NOMO-1 (cell line): ENCODE results near the gene MAPK8.
A peak's percentile ranks its signal among the peaks of the same experiment; 100 is the strongest.

ENCODE experiments used
- DNase-seq, 2 experiments: peaks; one replicate each; lab custom pipeline; 2025; ENCODE audit not compliant: unreplicated experiment in 2 of 2; lab: John Stamatoyannopoulos, UW

The MAPK8 gene

GRCh38 chr10:48444861-48445841, 138.7 kb downstream of the MAPK8 start:
- no peak for DNase-seq

DNA sequence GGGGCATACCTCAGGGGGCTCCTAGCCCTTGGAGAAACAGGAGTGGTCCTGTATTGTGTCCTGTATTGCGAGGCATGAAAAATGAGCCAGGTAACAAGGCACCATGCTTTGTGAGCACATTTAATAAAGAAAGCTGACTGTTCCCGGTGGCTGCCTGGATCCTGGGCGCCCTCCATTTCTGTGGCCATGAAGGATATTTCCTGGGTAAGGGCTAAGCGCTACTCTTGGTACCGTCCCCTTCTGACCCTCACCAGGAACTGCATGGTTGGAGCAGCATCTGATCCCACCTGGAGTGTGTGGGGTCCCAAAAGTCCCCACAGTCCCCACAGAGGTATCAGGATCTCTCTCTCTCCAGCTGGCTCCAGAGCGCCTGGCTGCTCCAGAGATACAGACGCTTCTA, 139.5 kb downstream of the MAPK8 start:
- no peak for DNase-seq

- no peak for DNase-seq
These were observed 140.3 kb downstream of the MAPK8 start for GRCh38 chr10:48446785-48447184.

DNA sequence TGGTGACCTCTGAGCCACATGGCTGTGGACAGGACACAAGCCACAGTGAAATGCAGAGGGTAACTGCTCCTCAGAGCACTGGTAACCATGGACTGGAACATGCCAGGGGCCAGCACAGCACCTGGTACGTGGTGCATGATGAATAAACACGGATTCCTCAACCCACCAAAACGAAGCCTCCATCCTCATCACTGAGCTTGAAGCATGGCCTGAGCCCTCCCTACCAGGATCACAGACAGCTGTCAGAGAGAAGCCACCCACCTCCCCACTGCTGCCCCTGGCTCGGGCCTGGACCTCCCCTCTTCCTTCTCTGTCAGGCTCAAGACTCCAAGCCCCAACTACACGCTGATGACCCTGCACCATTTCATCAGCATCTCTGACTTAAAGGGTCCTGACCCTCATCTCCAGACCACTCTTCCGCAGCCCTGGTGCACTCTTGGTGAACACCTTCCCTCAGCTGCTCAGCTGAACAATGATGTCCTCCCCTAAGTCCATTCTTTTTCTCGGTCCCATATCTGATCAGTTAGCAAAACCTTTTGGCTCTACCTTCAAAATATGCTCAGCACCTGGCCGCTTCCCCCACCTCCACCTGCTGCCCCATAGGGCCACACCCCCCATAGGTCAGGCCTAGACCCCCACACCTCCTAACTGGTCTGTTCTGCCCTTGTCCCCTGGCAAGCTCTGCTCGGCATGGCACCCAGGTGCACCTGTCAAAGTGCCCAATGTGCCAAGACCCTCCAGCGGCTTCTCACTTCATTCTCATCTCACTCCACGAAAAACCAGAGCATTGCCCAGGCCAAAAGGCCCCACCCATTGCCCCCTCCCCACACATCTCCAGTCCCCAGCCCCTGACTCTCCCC, 141.1 kb downstream of the MAPK8 start:
- DNase-seq: no peak

DNA sequence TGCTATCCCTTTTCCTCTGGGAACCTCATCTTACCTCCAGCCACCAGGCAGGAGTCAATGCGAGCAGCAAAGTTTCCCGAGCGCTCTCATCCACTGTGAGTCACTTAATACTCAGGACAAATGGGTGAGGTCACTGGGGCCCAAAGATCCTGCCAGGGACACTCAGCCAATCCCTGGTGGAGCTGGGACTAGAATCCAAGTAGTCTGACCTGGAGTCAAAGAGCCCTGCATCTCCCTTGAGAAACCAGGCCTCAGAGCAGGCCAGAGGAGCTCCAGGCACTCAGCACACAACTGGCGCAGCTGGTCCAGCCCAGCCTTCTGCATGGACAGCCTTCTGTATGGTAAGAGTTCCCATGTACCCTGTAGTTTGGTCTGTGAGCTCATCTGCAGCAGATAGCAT, 142.3 kb downstream of the MAPK8 start:
- DNase-seq: no peak

- DNase-seq: no peak
These were observed 143.2 kb downstream of the MAPK8 start for GRCh38 chr10:48449501-48450232.

- DNase-seq: no peak
These were observed 143.8 kb downstream of the MAPK8 start for GRCh38 chr10:48450233-48450740.

- DNase-seq: no peak
These were observed 144.4 kb downstream of the MAPK8 start for GRCh38 chr10:48450741-48451466.

DNA sequence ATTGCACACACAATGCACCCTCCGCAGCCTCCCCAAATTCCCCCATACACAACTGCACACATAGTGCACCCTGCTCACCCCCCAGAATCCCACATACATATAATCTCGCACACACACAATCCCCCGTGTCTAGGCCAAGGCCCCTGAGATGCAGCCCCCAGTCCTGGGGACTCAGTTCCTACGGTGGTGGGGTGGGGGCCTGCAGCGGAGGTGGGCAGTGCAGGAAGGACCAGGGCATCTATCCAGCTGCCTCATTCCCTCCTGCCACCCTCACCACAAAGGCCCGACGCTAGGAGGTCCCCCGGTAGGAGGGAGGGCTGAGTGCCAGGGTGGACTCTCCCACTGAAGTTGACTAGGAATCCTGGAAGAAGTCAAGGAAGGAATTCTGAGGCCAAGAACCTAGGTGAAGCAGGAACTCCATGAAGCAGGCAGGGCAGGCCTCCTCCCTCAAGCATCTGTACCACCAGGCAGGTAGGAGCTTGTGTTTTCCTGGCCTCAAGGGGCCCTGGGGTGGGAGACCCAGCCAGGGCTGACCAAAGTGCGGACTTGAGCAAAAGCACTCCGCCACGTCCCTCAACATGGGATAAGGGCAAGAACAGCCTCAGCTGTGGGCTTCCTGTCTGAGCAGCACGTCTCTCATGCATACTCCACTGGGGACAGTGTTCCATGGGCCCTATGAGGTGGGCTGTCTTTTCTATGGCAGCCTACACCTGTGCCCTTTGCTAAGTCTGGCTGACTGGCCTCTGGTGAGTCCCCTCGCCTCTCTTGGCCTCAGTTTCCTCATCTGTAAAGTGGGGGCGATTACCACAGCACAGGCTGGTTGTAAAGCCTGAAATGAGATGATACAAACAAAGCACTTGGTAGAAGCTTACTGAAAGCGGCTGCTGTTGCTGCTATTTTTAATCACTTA, 145.7 kb downstream of the MAPK8 start:
- DNase-seq: no peak

GRCh38 chr10:48452879-48453412, 146.5 kb downstream of the MAPK8 start:
- no peak for DNase-seq

DNA sequence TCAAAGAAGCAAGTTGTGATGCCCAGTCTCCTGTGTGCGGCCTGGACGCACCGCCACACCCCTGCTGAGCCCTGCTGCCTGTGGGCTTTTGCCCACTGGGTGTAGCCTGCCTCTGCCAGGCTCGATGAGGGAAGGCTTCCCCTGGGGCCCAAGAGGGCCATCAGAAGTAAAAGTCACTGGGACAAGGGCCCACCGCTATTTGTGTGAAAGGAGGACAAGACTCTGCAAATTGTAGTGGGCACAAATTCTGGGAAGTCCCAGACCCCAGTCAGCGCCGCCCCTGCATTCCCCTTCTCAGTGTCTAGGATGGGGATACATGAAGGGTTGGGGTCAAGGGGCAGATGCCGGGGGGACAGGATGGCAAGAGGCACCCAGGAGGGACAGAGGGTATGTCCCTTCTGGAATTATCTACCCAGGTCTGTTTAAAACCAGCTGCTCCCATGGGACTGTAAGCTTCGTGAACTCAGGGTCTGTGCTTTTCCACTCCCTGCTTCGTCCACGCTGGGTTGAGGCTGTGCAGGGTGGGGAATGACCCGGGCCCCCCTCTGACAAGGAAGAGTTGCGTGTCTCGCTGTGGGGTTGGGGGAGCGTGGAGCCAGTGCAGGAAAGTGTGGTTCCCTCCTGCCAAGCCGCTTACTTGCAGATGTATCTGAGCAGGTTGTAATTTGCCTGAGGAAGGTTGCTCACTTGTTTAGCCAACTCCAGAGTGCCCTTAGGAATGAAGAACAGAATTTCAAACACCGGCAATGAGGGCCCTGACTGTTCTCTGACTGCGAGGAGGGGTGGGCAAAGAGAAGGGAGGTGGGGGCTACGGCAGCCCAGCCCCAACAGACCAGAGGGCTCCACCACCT, 147.2 kb downstream of the MAPK8 start:
- no peak for DNase-seq

DNA sequence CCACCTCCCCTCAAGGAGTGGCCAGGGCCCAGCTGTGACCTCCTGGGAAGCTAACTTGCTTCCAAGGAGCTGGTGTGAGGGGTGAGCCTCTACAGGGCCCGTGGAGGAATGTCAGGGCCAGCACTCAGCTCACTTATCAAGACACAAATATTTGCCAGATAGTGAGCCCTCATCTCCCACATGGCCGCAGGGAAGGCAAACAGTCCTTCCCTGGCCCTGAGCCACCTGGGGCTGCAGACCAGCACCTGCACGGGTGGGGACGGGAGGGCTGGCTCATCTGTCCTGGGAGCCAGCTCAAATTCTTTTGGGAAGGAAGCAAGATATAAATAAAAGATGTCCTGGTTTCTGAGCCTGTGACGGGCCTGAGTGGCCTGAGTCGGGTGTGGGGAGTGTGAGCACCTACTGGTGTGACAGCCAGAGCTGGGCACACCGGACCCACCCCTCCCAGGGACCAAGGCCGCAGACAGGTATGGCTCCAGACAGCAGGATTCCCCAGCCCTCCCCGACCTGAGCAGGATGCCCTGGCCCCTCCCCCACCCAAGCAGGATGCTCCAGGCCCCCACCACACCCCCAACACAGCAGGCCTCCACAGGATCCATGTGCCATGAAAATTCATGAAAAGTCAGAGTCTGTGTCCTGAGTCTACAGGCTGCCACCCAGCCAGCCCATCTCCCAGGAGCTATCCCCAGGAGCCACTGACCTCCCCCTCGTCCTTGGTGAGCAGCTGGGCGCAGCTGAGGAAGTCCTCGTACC, 148.0 kb downstream of the MAPK8 start:
- no peak for DNase-seq

DNA sequence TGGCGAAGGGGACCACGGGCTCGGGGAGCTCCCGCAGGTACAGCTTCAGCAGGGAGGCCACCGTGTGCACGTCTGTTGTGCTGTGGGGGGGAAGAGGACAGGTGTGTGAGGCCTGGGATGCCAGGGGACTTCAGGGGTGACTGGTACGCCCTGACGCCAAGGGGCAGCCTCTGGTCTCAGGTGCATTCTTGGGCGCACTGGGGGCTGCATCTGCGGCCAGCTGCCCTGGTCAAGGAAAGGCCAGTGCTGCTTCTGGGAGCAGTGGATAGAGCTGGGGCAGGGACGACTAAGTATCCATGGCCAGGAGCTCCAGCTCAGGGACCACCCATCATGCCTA, 148.5 kb downstream of the MAPK8 start:
- no peak for DNase-seq

DNA sequence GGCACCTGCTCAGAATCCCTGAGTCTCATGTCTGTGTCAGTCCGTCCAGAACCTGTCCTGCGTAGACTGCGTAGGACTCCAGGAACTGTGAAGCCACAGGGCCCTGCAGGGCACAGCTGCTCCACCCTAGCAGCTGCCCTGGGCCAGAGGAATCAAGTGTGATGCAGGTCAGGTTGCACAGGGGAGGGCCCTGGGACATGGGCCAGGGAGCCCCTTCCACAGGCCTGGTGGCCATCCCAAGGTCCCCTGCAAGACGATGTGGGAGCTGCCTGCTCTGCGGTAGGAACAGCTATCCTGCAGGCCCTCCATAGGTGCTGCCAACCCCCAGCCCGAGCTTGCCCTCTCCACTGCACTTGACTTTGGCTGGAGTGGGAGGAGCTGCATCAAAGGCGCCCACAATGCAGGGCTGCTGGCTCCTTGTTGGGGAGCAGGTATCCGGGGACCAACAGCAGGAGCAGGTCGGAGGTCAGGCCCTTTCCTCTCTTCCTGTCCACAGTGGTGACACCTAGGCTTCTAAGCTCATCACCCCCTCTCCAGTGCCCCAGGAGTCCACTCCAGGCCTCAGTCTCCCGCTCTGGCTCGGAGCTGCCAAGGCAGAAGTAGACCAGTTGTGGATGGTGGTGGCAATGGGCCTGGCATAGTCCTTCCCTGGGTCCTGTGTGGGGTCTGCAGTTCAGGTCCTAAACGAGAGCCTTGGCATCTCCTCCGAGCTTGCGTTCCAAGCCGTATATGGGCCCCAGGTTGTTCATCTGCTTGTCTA, 149.1 kb downstream of the MAPK8 start:
- DNase-seq: no peak

DNA sequence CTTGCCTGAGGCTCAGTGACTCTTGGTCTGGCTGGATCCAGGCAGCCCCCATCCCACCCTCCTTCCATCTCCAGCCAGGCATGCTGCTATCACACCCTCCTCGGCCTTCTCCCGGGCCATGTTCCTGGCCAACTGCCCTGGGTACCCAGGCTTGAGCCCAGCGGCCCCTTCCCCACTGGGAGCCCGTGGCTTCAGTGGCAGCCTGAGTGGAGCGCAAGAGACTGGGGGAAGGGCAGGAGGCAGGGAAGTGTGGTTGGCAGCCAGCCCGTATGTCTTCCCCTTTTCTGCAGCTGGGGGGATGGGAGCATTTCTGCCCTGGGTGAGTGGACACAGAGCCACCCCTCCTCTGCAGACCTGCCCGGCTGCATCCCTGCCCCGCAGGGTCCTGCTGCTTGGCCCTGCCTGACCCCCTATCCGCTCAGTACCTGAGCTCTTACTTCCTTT, 149.9 kb downstream of the MAPK8 start:
- DNase-seq: peak; percentile 84
